ENCODE data around the gene GPN2. TPM values are rescaled to one million over a fixed set of nuclear protein-coding genes. Genes with fewer than 3 reads are reported as not detected.

Gene GPN2
- 10 to 100 TPM; 26.4 to 27.4 (median 27.0) TPM for polyA plus RNA-seq (ENCODE audit: insufficient read length in 3 of 3)

GRCh38 chr1:26889551-26890466, at the start of gene GPN2:
GPN2 (minus strand) TSS chr1:26890283; CDS start chr1:26890096, 187 bp downstream.
- DNase-seq (ENCODE audit: low read depth in 3 of 3, low spot score in 2 of 3) = peak in 1 of 3 donors; percentile 76

GRCh38 chr1:26938659-26939025, 48.6 kb upstream of the GPN2 start:
- no peak for DNase-seq (ENCODE audit: low read depth in 3 of 3, low spot score in 2 of 3)

- DNase-seq (ENCODE audit: low read depth in 3 of 3, low spot score in 2 of 3) = no peak
These were observed 48.0 kb upstream of the GPN2 start for GRCh38 chr1:26938004-26938658.

- DNase-seq (ENCODE audit: low read depth in 3 of 3, low spot score in 2 of 3) = no peak
These were observed 46.7 kb upstream of the GPN2 start for GRCh38 chr1:26936823-26937222.

- no peak for DNase-seq (ENCODE audit: low read depth in 3 of 3, low spot score in 2 of 3)
These were observed 42.4 kb upstream of the GPN2 start for GRCh38 chr1:26932531-26932930.

GRCh38 chr1:26923711-26924110, 33.6 kb upstream of the GPN2 start:
- no peak for DNase-seq (ENCODE audit: low read depth in 3 of 3, low spot score in 2 of 3)

- no peak for DNase-seq (ENCODE audit: low read depth in 3 of 3, low spot score in 2 of 3)
These were observed 32.8 kb upstream of the GPN2 start for GRCh38 chr1:26922901-26923300.

- no peak for DNase-seq (ENCODE audit: low read depth in 3 of 3, low spot score in 2 of 3)
These were observed 32.3 kb upstream of the GPN2 start for GRCh38 chr1:26922431-26922729.

GRCh38 chr1:26921540-26922430, 31.7 kb upstream of the GPN2 start, which contains the start of gene NUDC:
NUDC (plus strand) TSS chr1:26921743; CDS start chr1:26921849, 106 bp downstream.
- peak; percentile 86 to 94 (median 89) for DNase-seq (ENCODE audit: low read depth in 3 of 3, low spot score in 2 of 3)

- DNase-seq (ENCODE audit: low read depth in 3 of 3, low spot score in 2 of 3) = no peak
These were observed 31.1 kb upstream of the GPN2 start for GRCh38 chr1:26921126-26921539.

GRCh38 chr1:26915204-26915842, 25.2 kb upstream of the GPN2 start:
- no peak for DNase-seq (ENCODE audit: low read depth in 3 of 3, low spot score in 2 of 3)

- DNase-seq (ENCODE audit: low read depth in 3 of 3, low spot score in 2 of 3) = no peak
These were observed 23.9 kb upstream of the GPN2 start, which contains the start of gene NR0B2 for GRCh38 chr1:26913754-26914619. NR0B2 (minus strand) TSS chr1:26913975; CDS start chr1:26913940, 35 bp downstream.

GRCh38 chr1:26913389-26913753, 23.3 kb upstream of the GPN2 start:
- no peak for DNase-seq (ENCODE audit: low read depth in 3 of 3, low spot score in 2 of 3)

GRCh38 chr1:26912147-26912490, 22.0 kb upstream of the GPN2 start:
- no peak for DNase-seq (ENCODE audit: low read depth in 3 of 3, low spot score in 2 of 3)

- DNase-seq (ENCODE audit: low read depth in 3 of 3, low spot score in 2 of 3) = no peak
These were observed 21.5 kb upstream of the GPN2 start for GRCh38 chr1:26911399-26912146.

GRCh38 chr1:26910343-26911160, 20.5 kb upstream of the GPN2 start:
- DNase-seq (ENCODE audit: low read depth in 3 of 3, low spot score in 2 of 3) = no peak

GRCh38 chr1:26909951-26910342, 19.9 kb upstream of the GPN2 start:
- no peak for DNase-seq (ENCODE audit: low read depth in 3 of 3, low spot score in 2 of 3)
